Measurements from ENCODE around the gene RIMS1. TPM values are rescaled to one million over a fixed set of nuclear protein-coding genes. Genes with fewer than 3 reads are reported as not detected.

Gene RIMS1
- total RNA-seq, 5 donors from 2014 or later (not counting 1 experiment from before 2014, with no cell fraction given) = not detected

GRCh38 chr6:72219536-72219935 is 333.2 kb downstream of the RIMS1 start:
- ChIA-PET POLR2A (no interaction called here), CTCF (interaction anchor here in 1 of 2 donors (0.8 kb wide), 1 partner anchor 32 kb away, joined by 3 read pairs; no protein-coding TSS in a partner anchor)

GRCh38 chr6:72238021-72238420 is 351.7 kb downstream of the RIMS1 start:
- no peak for DNase-seq
- no peaks in the 10 kb centered on the region for H3K27me3 Mint-ChIP-seq
- no peaks in the 10 kb centered on the region for H3K27me3 ChIP-seq (replicated peaks in 1 of 2; ENCODE audit: control insufficient read depth in 2 of 2, extremely low read depth in 1 of 2, insufficient read depth in 2 of 2, low read length in 1 of 2)
- no peak overlapping the region for H3K27ac Mint-ChIP-seq
- H3K4me1 ChIP-seq (ENCODE audit: control insufficient read depth in 1 of 2, extremely low read depth in 1 of 2, insufficient read depth in 2 of 2, low read length in 2 of 2) = no peaks in the 10 kb centered on the region
- H3K9me3 Mint-ChIP-seq = no peaks in the 10 kb centered on the region
- POLR2A ChIA-PET = no interaction called here
- no peaks in the 10 kb centered on the region for H3K9me3 ChIP-seq
- H3K36me3 Mint-ChIP-seq = no peaks in the 10 kb centered on the region
- H3K4me1 Mint-ChIP-seq = no peaks in the 10 kb centered on the region
- ATAC-seq (replicated peaks in 1 of 4) = no peak
- WGBS (ENCODE audit: insufficient coverage) = no CpG with 5 or more reads among the region's 1 CpG
- H3K4me3 ChIP-seq (ENCODE audit: control insufficient read depth in 1 of 2, extremely low read depth in 1 of 2, low read length in 1 of 2) = no peak overlapping the region
- CTCF ChIA-PET = no interaction called here
- H3K4me3 Mint-ChIP-seq = no peak overlapping the region
- H3K36me3 ChIP-seq (ENCODE audit: control insufficient read depth in 2 of 2, extremely low read depth in 1 of 2, insufficient read depth in 1 of 2, low read length in 1 of 2) = no peaks in the 10 kb centered on the region
- H3K27ac ChIP-seq (ENCODE audit: low read length) = no peak overlapping the region

More at GRCh38 chr6:72219536-72219935, 333.2 kb downstream of the RIMS1 start:
- no peak overlapping the region for H3K27ac Mint-ChIP-seq
- H3K9me3 Mint-ChIP-seq = peaks cover 0 to 3% (median 0%) of the 10 kb centered on the region in 3 donors
- no peaks in the 10 kb centered on the region for H3K9me3 ChIP-seq
- H3K27ac ChIP-seq (ENCODE audit: low read length) = no peak overlapping the region
- no peaks in the 10 kb centered on the region for H3K27me3 Mint-ChIP-seq
- H3K27me3 ChIP-seq (replicated peaks in 1 of 2; ENCODE audit: control insufficient read depth in 2 of 2, extremely low read depth in 1 of 2, insufficient read depth in 2 of 2, low read length in 1 of 2) = no peaks in the 10 kb centered on the region
- ATAC-seq (replicated peaks in 1 of 4) (no peak), DNase-seq (no peak)
- no peak overlapping the region for H3K4me3 ChIP-seq (ENCODE audit: control insufficient read depth in 1 of 2, extremely low read depth in 1 of 2, low read length in 1 of 2)
- no peaks in the 10 kb centered on the region for H3K4me1 ChIP-seq (ENCODE audit: control insufficient read depth in 1 of 2, extremely low read depth in 1 of 2, insufficient read depth in 2 of 2, low read length in 2 of 2)
- no peaks in the 10 kb centered on the region for H3K36me3 Mint-ChIP-seq
- H3K4me3 Mint-ChIP-seq = no peak overlapping the region
- H3K4me1 Mint-ChIP-seq = no peaks in the 10 kb centered on the region
- no peaks in the 10 kb centered on the region for H3K36me3 ChIP-seq (ENCODE audit: control insufficient read depth in 2 of 2, extremely low read depth in 1 of 2, insufficient read depth in 1 of 2, low read length in 1 of 2)

- DNase-seq (no peak), ATAC-seq (replicated peaks in 1 of 4) (no peak)
- Mint-ChIP-seq H3K27ac (no peak overlapping the region), H3K27me3 (no peaks in the 10 kb centered on the region), H3K4me1 (no peaks in the 10 kb centered on the region), H3K36me3 (no peaks in the 10 kb centered on the region), H3K9me3 (no peaks in the 10 kb centered on the region), H3K4me3 (no peak overlapping the region)
- no peak overlapping the region for H3K4me3 ChIP-seq (ENCODE audit: control insufficient read depth in 1 of 2, extremely low read depth in 1 of 2, low read length in 1 of 2)
- no peaks in the 10 kb centered on the region for H3K27me3 ChIP-seq (replicated peaks in 1 of 2; ENCODE audit: control insufficient read depth in 2 of 2, extremely low read depth in 1 of 2, insufficient read depth in 2 of 2, low read length in 1 of 2)
- WGBS (ENCODE audit: insufficient coverage) = no CpG with 5 or more reads among the region's 1 CpG
- H3K9me3 ChIP-seq = no peaks in the 10 kb centered on the region
- ChIA-PET CTCF (no interaction called here), POLR2A (no interaction called here)
- H3K4me1 ChIP-seq (ENCODE audit: control insufficient read depth in 1 of 2, extremely low read depth in 1 of 2, insufficient read depth in 2 of 2, low read length in 2 of 2) = no peaks in the 10 kb centered on the region
- no peaks in the 10 kb centered on the region for H3K36me3 ChIP-seq (ENCODE audit: control insufficient read depth in 2 of 2, extremely low read depth in 1 of 2, insufficient read depth in 1 of 2, low read length in 1 of 2)
- no peak overlapping the region for H3K27ac ChIP-seq (ENCODE audit: low read length)
These were observed 352.6 kb downstream of the RIMS1 start for GRCh38 chr6:72238900-72239299.

GRCh38 chr6:72245565-72245964 is 359.2 kb downstream of the RIMS1 start:
- H3K4me3 Mint-ChIP-seq = no peak overlapping the region
- ChIA-PET POLR2A (no interaction called here), CTCF (no interaction called here)
- no peak overlapping the region for H3K27ac Mint-ChIP-seq
- no peak for ATAC-seq (replicated peaks in 1 of 4)
- Histone ChIP-seq H3K4me1 (ENCODE audit: control insufficient read depth in 1 of 2, extremely low read depth in 1 of 2, insufficient read depth in 2 of 2, low read length in 2 of 2) (no peaks in the 10 kb centered on the region), H3K9me3 (no peaks in the 10 kb centered on the region), H3K27me3 (replicated peaks in 1 of 2; ENCODE audit: control insufficient read depth in 2 of 2, extremely low read depth in 1 of 2, insufficient read depth in 2 of 2, low read length in 1 of 2) (no peaks in the 10 kb centered on the region), H3K27ac (ENCODE audit: low read length) (no peak overlapping the region), H3K4me3 (ENCODE audit: control insufficient read depth in 1 of 2, extremely low read depth in 1 of 2, low read length in 1 of 2) (no peak overlapping the region), H3K36me3 (ENCODE audit: control insufficient read depth in 2 of 2, extremely low read depth in 1 of 2, insufficient read depth in 1 of 2, low read length in 1 of 2) (no peaks in the 10 kb centered on the region)
- no CpG with 5 or more reads among the region's 2 CpGs for WGBS (ENCODE audit: insufficient coverage)
- DNase-seq = no peak
- H3K4me1 Mint-ChIP-seq = no peaks in the 10 kb centered on the region
- H3K9me3 Mint-ChIP-seq = no peaks in the 10 kb centered on the region
- no peaks in the 10 kb centered on the region for H3K27me3 Mint-ChIP-seq
- H3K36me3 Mint-ChIP-seq = no peaks in the 10 kb centered on the region

- ATAC-seq (replicated peaks in 1 of 4) (no peak), DNase-seq (no peak)
- Histone ChIP-seq H3K4me3 (ENCODE audit: control insufficient read depth in 1 of 2, extremely low read depth in 1 of 2, low read length in 1 of 2) (no peak overlapping the region), H3K4me1 (ENCODE audit: control insufficient read depth in 1 of 2, extremely low read depth in 1 of 2, insufficient read depth in 2 of 2, low read length in 2 of 2) (no peaks in the 10 kb centered on the region), H3K27me3 (replicated peaks in 1 of 2; ENCODE audit: control insufficient read depth in 2 of 2, extremely low read depth in 1 of 2, insufficient read depth in 2 of 2, low read length in 1 of 2) (no peaks in the 10 kb centered on the region), H3K36me3 (ENCODE audit: control insufficient read depth in 2 of 2, extremely low read depth in 1 of 2, insufficient read depth in 1 of 2, low read length in 1 of 2) (no peaks in the 10 kb centered on the region), H3K9me3 (no peaks in the 10 kb centered on the region), H3K27ac (ENCODE audit: low read length) (no peak overlapping the region)
- Mint-ChIP-seq H3K27ac (no peak overlapping the region), H3K27me3 (no peaks in the 10 kb centered on the region), H3K4me3 (no peak overlapping the region), H3K9me3 (no peaks in the 10 kb centered on the region), H3K4me1 (no peaks in the 10 kb centered on the region), H3K36me3 (no peaks in the 10 kb centered on the region)
- ChIA-PET POLR2A (no interaction called here), CTCF (no interaction called here)
- no CpG with 5 or more reads among the region's 4 CpGs for WGBS (ENCODE audit: insufficient coverage)
These were observed 360.6 kb downstream of the RIMS1 start for GRCh38 chr6:72246926-72247325.

GRCh38 chr6:72248621-72249020 is 362.3 kb downstream of the RIMS1 start:
- POLR2A ChIA-PET = no interaction called here
- DNase-seq (no peak), ATAC-seq (replicated peaks in 1 of 4) (no peak)
- Histone ChIP-seq H3K27me3 (replicated peaks in 1 of 2; ENCODE audit: control insufficient read depth in 2 of 2, extremely low read depth in 1 of 2, insufficient read depth in 2 of 2, low read length in 1 of 2) (no peaks in the 10 kb centered on the region), H3K4me1 (ENCODE audit: control insufficient read depth in 1 of 2, extremely low read depth in 1 of 2, insufficient read depth in 2 of 2, low read length in 2 of 2) (no peaks in the 10 kb centered on the region), H3K27ac (ENCODE audit: low read length) (no peak overlapping the region), H3K36me3 (ENCODE audit: control insufficient read depth in 2 of 2, extremely low read depth in 1 of 2, insufficient read depth in 1 of 2, low read length in 1 of 2) (no peaks in the 10 kb centered on the region), H3K4me3 (ENCODE audit: control insufficient read depth in 1 of 2, extremely low read depth in 1 of 2, low read length in 1 of 2) (no peak overlapping the region), H3K9me3 (no peaks in the 10 kb centered on the region)
- H3K36me3 Mint-ChIP-seq = no peaks in the 10 kb centered on the region
- WGBS (ENCODE audit: insufficient coverage) = no CpG with 5 or more reads among the region's 1 CpG
- CTCF ChIA-PET = no interaction called here
- no peak overlapping the region for H3K27ac Mint-ChIP-seq
- no peaks in the 10 kb centered on the region for H3K4me1 Mint-ChIP-seq
- H3K27me3 Mint-ChIP-seq = no peaks in the 10 kb centered on the region
- H3K4me3 Mint-ChIP-seq = no peak overlapping the region
- no peaks in the 10 kb centered on the region for H3K9me3 Mint-ChIP-seq

GRCh38 chr6:72250664-72251063 is 364.3 kb downstream of the RIMS1 start:
- no peaks in the 10 kb centered on the region for H3K4me1 ChIP-seq (ENCODE audit: control insufficient read depth in 1 of 2, extremely low read depth in 1 of 2, insufficient read depth in 2 of 2, low read length in 2 of 2)
- Mint-ChIP-seq H3K36me3 (no peaks in the 10 kb centered on the region), H3K9me3 (no peaks in the 10 kb centered on the region), H3K27ac (no peak overlapping the region), H3K27me3 (no peaks in the 10 kb centered on the region), H3K4me3 (no peak overlapping the region), H3K4me1 (no peaks in the 10 kb centered on the region)
- no peak overlapping the region for H3K27ac ChIP-seq (ENCODE audit: low read length)
- ChIA-PET CTCF (no interaction called here), POLR2A (no interaction called here)
- ATAC-seq (replicated peaks in 1 of 4) (no peak), DNase-seq (no peak)
- no CpG with 5 or more reads among the region's 3 CpGs for WGBS (ENCODE audit: insufficient coverage)
- H3K27me3 ChIP-seq (replicated peaks in 1 of 2; ENCODE audit: control insufficient read depth in 2 of 2, extremely low read depth in 1 of 2, insufficient read depth in 2 of 2, low read length in 1 of 2) = no peaks in the 10 kb centered on the region
- H3K4me3 ChIP-seq (ENCODE audit: control insufficient read depth in 1 of 2, extremely low read depth in 1 of 2, low read length in 1 of 2) = no peak overlapping the region
- H3K36me3 ChIP-seq (ENCODE audit: control insufficient read depth in 2 of 2, extremely low read depth in 1 of 2, insufficient read depth in 1 of 2, low read length in 1 of 2) = no peaks in the 10 kb centered on the region
- H3K9me3 ChIP-seq = no peaks in the 10 kb centered on the region

Measured in T-cell (primary cell).